OCI-LY3 (cell line): ENCODE results near the gene PDE9A.

ENCODE experiments used
- EZH2phosphoT487 ChIP-seq: fragments of 200-600 bp; shearing (Covaris generic); IDR thresholded peaks from 2 replicates; pipeline ENCODE4 v1.6.1; 2018; ENCODE audit warnings: antibody characterized with exemption, mixed run types, low read depth
- TF ChIP-seq, protein P1 (sequence below): fragments of 200-600, 300-600 bp; sonication (generic); IDR thresholded peaks from 2 replicates; pipeline ENCODE4 v1.5.1; 2014; ENCODE audit warnings: antibody characterized with exemption, low read length, low read depth

GRCh38 chr21:42683371-42684108 is 30.1 kb downstream of the PDE9A start:
- TF ChIP-seq, protein P1, sequence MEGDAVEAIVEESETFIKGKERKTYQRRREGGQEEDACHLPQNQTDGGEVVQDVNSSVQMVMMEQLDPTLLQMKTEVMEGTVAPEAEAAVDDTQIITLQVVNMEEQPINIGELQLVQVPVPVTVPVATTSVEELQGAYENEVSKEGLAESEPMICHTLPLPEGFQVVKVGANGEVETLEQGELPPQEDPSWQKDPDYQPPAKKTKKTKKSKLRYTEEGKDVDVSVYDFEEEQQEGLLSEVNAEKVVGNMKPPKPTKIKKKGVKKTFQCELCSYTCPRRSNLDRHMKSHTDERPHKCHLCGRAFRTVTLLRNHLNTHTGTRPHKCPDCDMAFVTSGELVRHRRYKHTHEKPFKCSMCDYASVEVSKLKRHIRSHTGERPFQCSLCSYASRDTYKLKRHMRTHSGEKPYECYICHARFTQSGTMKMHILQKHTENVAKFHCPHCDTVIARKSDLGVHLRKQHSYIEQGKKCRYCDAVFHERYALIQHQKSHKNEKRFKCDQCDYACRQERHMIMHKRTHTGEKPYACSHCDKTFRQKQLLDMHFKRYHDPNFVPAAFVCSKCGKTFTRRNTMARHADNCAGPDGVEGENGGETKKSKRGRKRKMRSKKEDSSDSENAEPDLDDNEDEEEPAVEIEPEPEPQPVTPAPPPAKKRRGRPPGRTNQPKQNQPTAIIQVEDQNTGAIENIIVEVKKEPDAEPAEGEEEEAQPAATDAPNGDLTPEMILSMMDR, result no peak
- TF ChIP-seq EZH2phosphoT487, result no peak
